Measurements from ENCODE around the gene RPUSD2.

Gene RPUSD2

GRCh38 chr15:40558952-40559742 lies 10.0 kb upstream of the RPUSD2 start:
- no peaks in the 10 kb centered on the region for H3K27me3 ChIP-seq (ENCODE audit: control insufficient read depth in 3 of 3, insufficient read depth in 3 of 3, low read depth in 1 of 3, low read length in 3 of 3)
- H4K8ac ChIP-seq (ENCODE audit: low read depth, low read length) = no peak overlapping the region
- peaks cover 0 to 25% of the 10 kb centered on the region in 2 donors for H3K36me3 ChIP-seq (replicated peaks in 1 of 2; ENCODE audit: control insufficient read depth in 2 of 2, insufficient read depth in 2 of 2, low read length in 2 of 2)
- no CpG with 5 or more reads among the region's 6 CpGs for WGBS, 2 donors (ENCODE audit: extremely low coverage in 2 of 2, insufficient read length in 2 of 2, insufficient replicate concordance in 1 of 2)
- H3K4ac ChIP-seq (ENCODE audit: low read length) = no peak overlapping the region
- H2AFZ ChIP-seq (ENCODE audit: low read length) = no peak overlapping the region
- no peak overlapping the region for H3K4me2 ChIP-seq (ENCODE audit: insufficient read depth, low read length, poor library complexity, severe bottlenecking)
- H3K18ac ChIP-seq (ENCODE audit: low read length) = no peak overlapping the region
- H4K91ac ChIP-seq (ENCODE audit: low read depth, low read length, poor library complexity) = no peak overlapping the region
- H3K4me1 ChIP-seq (ENCODE audit: control insufficient read depth in 2 of 2, insufficient read depth in 1 of 2, low read depth in 1 of 2, low read length in 2 of 2) = peaks cover 1 to 7% of the 10 kb centered on the region in 2 donors
- no peak for DNase-seq (ENCODE audit: low spot score)
- no peaks in the 10 kb centered on the region for H3K9me3 ChIP-seq (replicated peaks in 1 of 2; ENCODE audit: control insufficient read depth in 2 of 2, insufficient read depth in 1 of 2, low read depth in 1 of 2, low read length in 2 of 2)
- no peak overlapping the region for H2BK120ac ChIP-seq (ENCODE audit: low read depth, low read length)
- H3K27ac ChIP-seq (replicated peaks; ENCODE audit: low read length) = no peak overlapping the region
- H3K9ac ChIP-seq (ENCODE audit: low read depth, low read length, poor library complexity) = no peak overlapping the region
- H3K14ac ChIP-seq (ENCODE audit: low read length) = no peak overlapping the region
- H2AK5ac ChIP-seq (ENCODE audit: low read depth, low read length) = no peak overlapping the region
- no peak overlapping the region for H3K23ac ChIP-seq (ENCODE audit: low read depth, low read length, poor library complexity)
- H2BK12ac ChIP-seq (ENCODE audit: low read length) = no peak overlapping the region
- H3K4me3 ChIP-seq (ENCODE audit: low read length in 2 of 2) = no peak overlapping the region
- no peaks in the 10 kb centered on the region for H3K79me1 ChIP-seq (ENCODE audit: low read depth, low read length)
- no peak overlapping the region for H2BK5ac ChIP-seq (ENCODE audit: low read length)
- H2BK15ac ChIP-seq (ENCODE audit: low read length) = no peak overlapping the region

GRCh38 chr15:40562691-40563090 lies 6.4 kb upstream of the RPUSD2 start:
- WGBS, 2 donors (ENCODE audit: extremely low coverage in 2 of 2, insufficient read length in 2 of 2, insufficient replicate concordance in 1 of 2) = no CpG with 5 or more reads among the region's 2 CpGs
- Histone ChIP-seq H4K91ac (ENCODE audit: low read depth, low read length, poor library complexity) (no peak overlapping the region), H3K4me3 (ENCODE audit: low read length in 2 of 2) (no peak overlapping the region), H2BK120ac (ENCODE audit: low read depth, low read length) (no peak overlapping the region), H2AFZ (ENCODE audit: low read length) (no peak overlapping the region), H3K27ac (replicated peaks; ENCODE audit: low read length) (no peak overlapping the region), H3K14ac (ENCODE audit: low read length) (no peak overlapping the region), H3K9me3 (replicated peaks in 1 of 2; ENCODE audit: control insufficient read depth in 2 of 2, insufficient read depth in 1 of 2, low read depth in 1 of 2, low read length in 2 of 2) (no peaks in the 10 kb centered on the region), H3K4ac (ENCODE audit: low read length) (no peak overlapping the region), H3K27me3 (ENCODE audit: control insufficient read depth in 3 of 3, insufficient read depth in 3 of 3, low read depth in 1 of 3, low read length in 3 of 3) (no peaks in the 10 kb centered on the region), H2BK12ac (ENCODE audit: low read length) (no peak overlapping the region), H2BK15ac (ENCODE audit: low read length) (no peak overlapping the region), H3K79me1 (ENCODE audit: low read depth, low read length) (no peaks in the 10 kb centered on the region), H3K9ac (ENCODE audit: low read depth, low read length, poor library complexity) (no peak overlapping the region), H3K36me3 (replicated peaks in 1 of 2; ENCODE audit: control insufficient read depth in 2 of 2, insufficient read depth in 2 of 2, low read length in 2 of 2) (peaks cover 0 to 10% of the 10 kb centered on the region in 2 donors), H2BK5ac (ENCODE audit: low read length) (no peak overlapping the region), H2AK5ac (ENCODE audit: low read depth, low read length) (no peak overlapping the region), H3K4me1 (ENCODE audit: control insufficient read depth in 2 of 2, insufficient read depth in 1 of 2, low read depth in 1 of 2, low read length in 2 of 2) (peaks cover 0 to 5% of the 10 kb centered on the region in 2 donors), H3K4me2 (ENCODE audit: insufficient read depth, low read length, poor library complexity, severe bottlenecking) (no peak overlapping the region), H3K18ac (ENCODE audit: low read length) (no peak overlapping the region), H4K8ac (ENCODE audit: low read depth, low read length) (no peak overlapping the region), H3K23ac (ENCODE audit: low read depth, low read length, poor library complexity) (no peak overlapping the region)
- DNase-seq (ENCODE audit: low spot score) = no peak

GRCh38 chr15:40563426-40563825 lies 5.7 kb upstream of the RPUSD2 start:
- Histone ChIP-seq H2BK15ac (ENCODE audit: low read length) (no peak overlapping the region), H3K9ac (ENCODE audit: low read depth, low read length, poor library complexity) (no peak overlapping the region), H3K18ac (ENCODE audit: low read length) (no peak overlapping the region), H4K8ac (ENCODE audit: low read depth, low read length) (no peak overlapping the region), H4K91ac (ENCODE audit: low read depth, low read length, poor library complexity) (no peak overlapping the region), H2BK120ac (ENCODE audit: low read depth, low read length) (no peak overlapping the region), H2AFZ (ENCODE audit: low read length) (no peak overlapping the region), H3K79me1 (ENCODE audit: low read depth, low read length) (no peaks in the 10 kb centered on the region), H3K14ac (ENCODE audit: low read length) (no peak overlapping the region), H3K4me2 (ENCODE audit: insufficient read depth, low read length, poor library complexity, severe bottlenecking) (no peak overlapping the region), H3K23ac (ENCODE audit: low read depth, low read length, poor library complexity) (no peak overlapping the region), H3K4me1 (ENCODE audit: control insufficient read depth in 2 of 2, insufficient read depth in 1 of 2, low read depth in 1 of 2, low read length in 2 of 2) (peaks cover 0 to 5% of the 10 kb centered on the region in 2 donors), H2BK5ac (ENCODE audit: low read length) (no peak overlapping the region), H3K27ac (replicated peaks; ENCODE audit: low read length) (no peak overlapping the region), H3K4me3 (ENCODE audit: low read length in 2 of 2) (no peak overlapping the region), H2AK5ac (ENCODE audit: low read depth, low read length) (no peak overlapping the region), H2BK12ac (ENCODE audit: low read length) (no peak overlapping the region), H3K9me3 (replicated peaks in 1 of 2; ENCODE audit: control insufficient read depth in 2 of 2, insufficient read depth in 1 of 2, low read depth in 1 of 2, low read length in 2 of 2) (no peaks in the 10 kb centered on the region), H3K36me3 (replicated peaks in 1 of 2; ENCODE audit: control insufficient read depth in 2 of 2, insufficient read depth in 2 of 2, low read length in 2 of 2) (peaks cover 0 to 10% of the 10 kb centered on the region in 2 donors), H3K4ac (ENCODE audit: low read length) (no peak overlapping the region), H3K27me3 (ENCODE audit: control insufficient read depth in 3 of 3, insufficient read depth in 3 of 3, low read depth in 1 of 3, low read length in 3 of 3) (no peaks in the 10 kb centered on the region)
- no peak for DNase-seq (ENCODE audit: low spot score)

- H2AK5ac ChIP-seq (ENCODE audit: low read depth, low read length) = peak within 1 kb of the TSS; percentile 20
- peak within 1 kb of the TSS; percentile 3 for H3K18ac ChIP-seq (ENCODE audit: low read length)
- no peaks in the 10 kb centered on the region for H3K9me3 ChIP-seq (replicated peaks in 1 of 2; ENCODE audit: control insufficient read depth in 2 of 2, insufficient read depth in 1 of 2, low read depth in 1 of 2, low read length in 2 of 2)
- WGBS, 2 donors (ENCODE audit: extremely low coverage in 2 of 2, insufficient read length in 2 of 2, insufficient replicate concordance in 1 of 2) = no CpG with 5 or more reads among the region's 40 CpGs
- H3K27ac ChIP-seq (replicated peaks; ENCODE audit: low read length) = no peak within 1 kb of the TSS
- H4K91ac ChIP-seq (ENCODE audit: low read depth, low read length, poor library complexity) = no peak within 1 kb of the TSS
- no peak within 1 kb of the TSS for H2BK5ac ChIP-seq (ENCODE audit: low read length)
- H4K8ac ChIP-seq (ENCODE audit: low read depth, low read length) = no peak within 1 kb of the TSS
- peak within 1 kb of the TSS; percentile 84 for H3K4me2 ChIP-seq (ENCODE audit: insufficient read depth, low read length, poor library complexity, severe bottlenecking)
- peak within 1 kb of the TSS; percentile 71 for H3K9ac ChIP-seq (ENCODE audit: low read depth, low read length, poor library complexity)
- H3K4me3 ChIP-seq (ENCODE audit: low read length in 2 of 2) = peak within 1 kb of the TSS; percentile 63 to 90
- no peak within 1 kb of the TSS for H3K23ac ChIP-seq (ENCODE audit: low read depth, low read length, poor library complexity)
- peaks cover 0 to 10% of the 10 kb centered on the region in 2 donors for H3K36me3 ChIP-seq (replicated peaks in 1 of 2; ENCODE audit: control insufficient read depth in 2 of 2, insufficient read depth in 2 of 2, low read length in 2 of 2)
- peak; percentile 95 for DNase-seq (ENCODE audit: low spot score)
- peaks cover 0 to 5% of the 10 kb centered on the region in 2 donors for H3K4me1 ChIP-seq (ENCODE audit: control insufficient read depth in 2 of 2, insufficient read depth in 1 of 2, low read depth in 1 of 2, low read length in 2 of 2)
- H2BK15ac ChIP-seq (ENCODE audit: low read length) = no peak within 1 kb of the TSS
- no peaks in the 10 kb centered on the region for H3K27me3 ChIP-seq (ENCODE audit: control insufficient read depth in 3 of 3, insufficient read depth in 3 of 3, low read depth in 1 of 3, low read length in 3 of 3)
- no peak within 1 kb of the TSS for H2BK120ac ChIP-seq (ENCODE audit: low read depth, low read length)
- no peak within 1 kb of the TSS for H3K4ac ChIP-seq (ENCODE audit: low read length)
- H2BK12ac ChIP-seq (ENCODE audit: low read length) = no peak within 1 kb of the TSS
- H2AFZ ChIP-seq (ENCODE audit: low read length) = peak within 1 kb of the TSS; percentile 90
- H3K14ac ChIP-seq (ENCODE audit: low read length) = no peak within 1 kb of the TSS
- peaks cover 5% of the 10 kb centered on the region for H3K79me1 ChIP-seq (ENCODE audit: low read depth, low read length)
Observed at GRCh38 chr15:40564591-40565332, 4.3 kb upstream of the RPUSD2 start, which contains the start of gene CCDC32. Gene CCDC32 (minus strand): TSS chr15:40565042. CDS start chr15:40563015, 2,027 bp downstream.

Measured in neuronal stem cell (in vitro differentiated cells).